Measurements from ENCODE around the gene SYNPO.

The SYNPO gene
- total RNA-seq: 0 to 1.5 (median 0.07) reads per million in 18 experiments

GRCh38 chr5:150640311-150641005 is at the start of gene SYNPO:
Gene SYNPO, plus strand, starts transcription at chr5:150640660. Its CDS starts 7,616 bp downstream, at chr5:150648276.
- peak; percentile 18 to 60 for DNase-seq

- no peak for DNase-seq
Observed at GRCh38 chr5:150590979-150591695, 49.3 kb upstream of the SYNPO start.

GRCh38 chr5:150593593-150593992 is 46.9 kb upstream of the SYNPO start:
- no peak for DNase-seq

- no peak for DNase-seq
Observed at GRCh38 chr5:150593996-150594395, 46.5 kb upstream of the SYNPO start.

GRCh38 chr5:150595466-150596031 is 44.9 kb upstream of the SYNPO start:
- DNase-seq: no peak

- DNase-seq: no peak
Observed at GRCh38 chr5:150596313-150596712, 44.1 kb upstream of the SYNPO start.

GRCh38 chr5:150596826-150597225 is 43.6 kb upstream of the SYNPO start:
- peak; percentile 15 to 42 for DNase-seq

- DNase-seq: peak in 1 of 2 donors; percentile 33
Observed at GRCh38 chr5:150598006-150598405, 42.5 kb upstream of the SYNPO start.

- no peak for DNase-seq
Observed at GRCh38 chr5:150598821-150599273, 41.6 kb upstream of the SYNPO start.

GRCh38 chr5:150599281-150599680 is 41.2 kb upstream of the SYNPO start:
- DNase-seq: no peak

GRCh38 chr5:150599917-150600511 is 40.4 kb upstream of the SYNPO start:
- DNase-seq: no peak

- no peak for DNase-seq
Observed at GRCh38 chr5:150600616-150601490, 39.6 kb upstream of the SYNPO start.

- no peak for DNase-seq
Observed at GRCh38 chr5:150601491-150602345, 38.7 kb upstream of the SYNPO start.

GRCh38 chr5:150603052-150603451 is 37.4 kb upstream of the SYNPO start:
- DNase-seq: no peak

- DNase-seq: no peak
Observed at GRCh38 chr5:150603491-150603890, 37.0 kb upstream of the SYNPO start.

- DNase-seq: no peak
Observed at GRCh38 chr5:150604010-150604409, 36.5 kb upstream of the SYNPO start.

GRCh38 chr5:150604894-150605440 is 35.5 kb upstream of the SYNPO start:
- no peak for DNase-seq

- DNase-seq: no peak
Observed at GRCh38 chr5:150605546-150605945, 34.9 kb upstream of the SYNPO start.

GRCh38 chr5:150606476-150606875 is 34.0 kb upstream of the SYNPO start:
- no peak for DNase-seq

GRCh38 chr5:150607105-150607504 is 33.4 kb upstream of the SYNPO start:
- DNase-seq: no peak

GRCh38 chr5:150607991-150608390 is 32.5 kb upstream of the SYNPO start:
- DNase-seq: no peak

Data from inflammatory macrophage (primary cell).